ENCODE data around the gene GGT6.

- TF ChIP-seq CTCF (conservative IDR thresholded peaks at IDR 0.05) (no peak), EZH2 (IDR thresholded peaks at IDR 0.05; ENCODE audit: low read depth) (no peak)
Observed at GRCh38 chr17:4584917-4585637, 24.7 kb upstream of the GGT6 start.
